Limb (tissue), 2 donors: Measurements from ENCODE around the gene IKZF1.

ENCODE experiments used
- DNase-seq, 2 donors: peaks; one replicate each; pipeline ENCODE4 v3.0.0-alpha.2; 2016; ENCODE audit errors: extremely low spot score in 2 of 2

The IKZF1 gene

GRCh38 chr7:50353894-50354595 is 49.5 kb downstream of the IKZF1 start:
- DNase-seq = no peak

- DNase-seq = no peak
Measured at GRCh38 chr7:50355817-50356178, 51.3 kb downstream of the IKZF1 start.

GRCh38 chr7:50356212-50356944 is 51.9 kb downstream of the IKZF1 start:
- no peak for DNase-seq

GRCh38 chr7:50356945-50357268 is 52.4 kb downstream of the IKZF1 start:
- DNase-seq = no peak

- no peak for DNase-seq
Measured at GRCh38 chr7:50357426-50357825, 52.9 kb downstream of the IKZF1 start.

GRCh38 chr7:50358041-50358705 is 53.7 kb downstream of the IKZF1 start:
- no peak for DNase-seq

GRCh38 chr7:50358779-50359178 is 54.3 kb downstream of the IKZF1 start:
- DNase-seq = no peak

GRCh38 chr7:50359258-50359994 is 54.9 kb downstream of the IKZF1 start:
- DNase-seq = no peak

- DNase-seq = no peak
Measured at GRCh38 chr7:50359995-50360925, 55.7 kb downstream of the IKZF1 start.

- DNase-seq = no peak
Measured at GRCh38 chr7:50362142-50362541, 57.6 kb downstream of the IKZF1 start.

- DNase-seq = no peak
Measured at GRCh38 chr7:50362712-50363282, 58.3 kb downstream of the IKZF1 start.

GRCh38 chr7:50363327-50364060 is 59.0 kb downstream of the IKZF1 start:
- DNase-seq = no peak

- DNase-seq = no peak
Measured at GRCh38 chr7:50364645-50365044, 60.1 kb downstream of the IKZF1 start.

GRCh38 chr7:50366311-50366710 is 61.8 kb downstream of the IKZF1 start:
- no peak for DNase-seq

- DNase-seq = no peak
Measured at GRCh38 chr7:50367100-50367499, 62.6 kb downstream of the IKZF1 start.

GRCh38 chr7:50367570-50367969 is 63.1 kb downstream of the IKZF1 start:
- DNase-seq = no peak

GRCh38 chr7:50368366-50368765 is 63.9 kb downstream of the IKZF1 start:
- no peak for DNase-seq

GRCh38 chr7:50369143-50370026 is 64.9 kb downstream of the IKZF1 start:
- DNase-seq = no peak

GRCh38 chr7:50370884-50371283 is 66.4 kb downstream of the IKZF1 start:
- no peak for DNase-seq
